ENCODE results near the gene RNF181.
"Not testable (repeated sequence)": the region's sequence is repeated elsewhere in the genome, so short reads cannot be mapped to it uniquely, and the experiment has no call there.

The RNF181 gene

GRCh38 chr2:85594715-85595300, 737 bp upstream of the RNF181 start:
- in situ Hi-C loops (cut with HindIII; ENCODE audit: low sequenced_read_pairs), result no loop called here

- in situ Hi-C loops (cut with HindIII; ENCODE audit: low sequenced_read_pairs), result no loop called here
These were observed 435 bp downstream of the RNF181 start for GRCh38 chr2:85596026-85596333.

DNA sequence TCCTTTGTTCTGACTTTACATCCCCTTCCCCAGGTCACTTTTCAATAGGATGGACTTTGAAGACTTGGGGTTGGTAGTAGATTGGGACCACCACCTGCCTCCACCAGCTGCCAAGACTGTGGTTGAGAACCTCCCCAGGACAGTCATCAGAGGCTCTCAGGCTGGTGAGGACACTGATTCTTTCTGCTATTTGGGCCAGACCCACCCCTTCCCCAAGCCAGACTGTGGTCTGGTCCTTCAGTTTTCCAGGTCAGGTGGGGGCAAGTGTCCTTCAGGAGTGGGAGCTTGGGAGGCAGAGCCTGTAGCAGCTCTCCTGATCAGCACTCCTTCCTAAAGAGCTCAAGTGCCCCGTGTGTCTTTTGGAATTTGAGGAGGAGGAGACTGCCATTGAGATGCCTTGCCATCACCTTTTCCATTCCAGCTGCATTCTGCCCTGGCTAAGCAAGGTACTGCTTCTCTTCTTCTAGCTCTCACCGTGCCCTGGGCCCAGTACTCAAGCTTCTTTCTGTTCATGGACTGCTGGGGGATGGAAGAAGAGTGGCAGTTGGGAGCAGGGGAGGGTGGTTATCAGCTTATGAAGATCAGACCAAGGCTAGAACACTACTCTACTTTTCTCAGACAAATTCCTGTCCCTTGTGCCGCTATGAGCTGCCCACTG, 1.1 kb downstream of the RNF181 start:
- in situ Hi-C loops (cut with HindIII; ENCODE audit: low sequenced_read_pairs), result no loop called here

- in situ Hi-C loops (cut with HindIII; ENCODE audit: low sequenced_read_pairs), result no loop called here
These were observed 1.7 kb downstream of the RNF181 start for GRCh38 chr2:85597241-85597640.

DNA sequence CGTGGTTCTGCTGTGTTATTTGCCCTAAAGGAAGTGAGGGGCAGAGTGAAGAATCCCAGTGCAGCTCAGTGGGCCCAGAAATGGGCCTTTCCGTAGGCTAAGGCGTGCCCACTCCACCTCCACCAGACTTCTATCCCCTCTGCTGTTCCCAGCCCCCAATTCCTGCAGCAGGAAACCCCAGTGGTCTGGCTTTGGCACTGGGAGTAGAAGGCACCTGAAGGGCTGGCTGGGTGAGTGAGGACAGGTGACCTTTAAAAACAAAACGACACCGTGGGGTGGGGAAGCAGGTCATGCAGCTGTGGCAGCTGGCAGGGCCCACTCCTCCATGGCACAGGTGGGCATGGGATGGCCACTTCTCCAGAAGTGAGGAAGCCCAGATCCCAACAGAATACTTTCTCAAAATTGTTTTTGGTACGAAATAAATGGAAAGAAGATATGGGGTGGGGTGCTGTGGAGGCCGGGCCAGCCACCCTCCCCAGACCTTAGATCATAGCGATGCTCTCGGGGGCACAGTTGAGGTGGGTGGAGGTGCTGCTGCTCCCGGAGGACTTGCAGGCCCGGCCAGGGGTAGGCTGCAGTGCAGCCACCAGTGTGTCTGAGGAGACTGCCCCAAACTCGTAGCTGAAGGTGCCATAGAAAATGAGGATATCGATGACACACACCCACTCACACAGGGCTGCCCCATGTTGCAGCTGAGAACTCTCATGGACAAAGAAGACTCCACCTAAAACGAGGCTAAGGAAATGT, 3.2 kb downstream of the RNF181 start:
- in situ Hi-C loops (cut with HindIII; ENCODE audit: low sequenced_read_pairs), result no loop called here

GRCh38 chr2:85599468-85600234, 4.1 kb downstream of the RNF181 start:
- in situ Hi-C loops (cut with HindIII; ENCODE audit: low sequenced_read_pairs), result no loop called here

DNA sequence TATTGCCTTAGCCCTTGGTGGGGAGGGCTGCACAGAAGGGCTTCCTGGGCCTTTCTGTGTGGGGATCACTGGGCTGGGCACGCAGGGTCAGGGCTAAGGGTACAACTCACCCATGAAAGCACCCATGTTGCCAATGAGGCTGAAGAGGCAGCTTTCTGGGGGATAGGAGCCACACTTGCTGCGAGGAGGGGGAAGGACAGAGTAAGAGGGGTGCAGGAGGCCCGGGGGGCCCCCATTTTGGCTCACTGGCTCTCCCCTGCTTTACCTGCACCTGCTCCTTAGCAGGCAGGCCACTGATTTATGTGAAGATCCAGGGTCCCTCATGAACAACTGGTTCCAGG, 4.7 kb downstream of the RNF181 start:
- in situ Hi-C loops (cut with HindIII; ENCODE audit: low sequenced_read_pairs), result no loop called here

GRCh38 chr2:85600951-85601770, 5.6 kb downstream of the RNF181 start:
- in situ Hi-C loops (cut with HindIII; ENCODE audit: low sequenced_read_pairs), result no loop called here

GRCh38 chr2:85601771-85602475, 6.4 kb downstream of the RNF181 start:
- in situ Hi-C loops (cut with HindIII; ENCODE audit: low sequenced_read_pairs), result no loop called here

DNA sequence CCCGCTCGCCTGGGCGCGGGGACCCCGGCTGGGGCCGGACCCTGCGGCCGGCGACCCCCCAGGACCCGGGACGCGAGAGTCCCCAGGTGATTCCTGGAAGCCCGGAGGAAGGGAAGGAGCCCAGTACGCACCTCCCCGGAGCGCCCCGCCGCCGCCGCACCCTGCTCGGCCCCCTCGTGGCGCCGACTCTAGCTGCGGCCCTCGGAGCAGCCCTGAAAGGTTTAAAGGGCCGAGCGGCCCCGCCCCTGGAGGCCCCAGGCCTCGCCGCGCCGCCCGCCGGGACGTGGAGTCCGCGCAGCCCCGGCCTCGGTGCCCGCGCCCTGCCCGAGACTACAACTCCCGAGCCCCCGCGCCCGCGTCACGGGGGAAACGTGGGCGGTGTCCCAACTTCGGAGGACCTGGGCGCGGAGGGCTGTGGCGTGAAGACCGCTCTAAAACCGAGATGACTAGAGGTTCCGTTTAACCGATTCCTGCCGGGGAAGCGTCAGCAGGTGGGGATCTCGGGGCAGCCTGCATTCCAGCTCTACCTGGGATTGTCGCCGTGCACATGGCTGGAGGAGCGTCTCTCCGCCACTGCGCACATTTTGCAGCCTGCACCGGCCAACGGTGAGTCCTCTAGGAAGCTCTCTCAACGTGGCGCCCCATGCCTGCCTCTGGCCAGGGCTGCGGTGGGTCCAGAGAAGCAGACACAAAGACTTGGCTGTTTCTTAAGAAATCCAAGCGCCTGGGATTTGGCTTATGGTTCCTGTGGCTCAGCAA, 7.1 kb downstream of the RNF181 start, which contains the start of gene TMEM150A:
Gene TMEM150A (minus strand): TSS at position 223 of the 759 bp plus-strand sequence. CDS start 750 bp downstream, outside the sequence.
- in situ Hi-C loops (cut with HindIII; ENCODE audit: low sequenced_read_pairs), result no loop called here

- in situ Hi-C loops (cut with HindIII; ENCODE audit: low sequenced_read_pairs), result not testable (repeated sequence)
These were observed 8.5 kb downstream of the RNF181 start for GRCh38 chr2:85604133-85604444.

DNA sequence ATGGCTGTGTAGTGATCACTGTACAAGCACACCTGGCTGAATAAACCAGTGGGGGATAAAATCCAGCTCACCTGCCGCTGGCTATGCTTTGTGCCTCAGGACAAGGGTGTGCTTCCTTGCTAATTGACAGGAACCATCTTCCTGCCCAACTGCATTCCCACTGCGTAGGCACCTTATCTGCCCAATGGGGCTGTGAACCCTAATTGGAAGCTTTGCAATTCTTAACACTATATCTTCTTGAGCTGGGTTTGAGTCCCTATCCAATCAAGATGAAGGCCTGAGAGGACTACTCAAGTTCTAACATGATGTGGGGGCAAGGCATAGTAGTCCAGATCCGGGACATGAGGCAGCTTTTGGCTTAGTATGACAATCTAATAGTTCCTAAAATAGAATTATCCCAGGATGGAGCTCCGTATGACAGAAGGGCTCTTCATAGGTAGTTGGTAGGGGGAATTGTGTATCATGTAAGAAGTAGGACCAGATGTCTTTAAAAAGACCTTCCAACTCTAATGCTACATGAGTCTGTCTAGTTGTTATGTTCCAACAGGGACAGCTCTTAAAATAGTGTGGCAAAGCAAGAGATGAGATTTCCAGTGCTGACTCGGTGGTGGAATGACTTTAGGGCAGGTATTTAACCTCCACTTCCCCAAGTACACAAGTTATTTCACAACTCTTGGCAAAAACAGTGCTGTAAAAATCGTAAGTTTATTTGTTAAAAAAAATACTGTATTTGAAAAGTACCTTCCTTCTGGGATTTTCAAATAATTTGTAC, 9.2 kb downstream of the RNF181 start:
- in situ Hi-C loops (cut with HindIII; ENCODE audit: low sequenced_read_pairs), result no loop called here

DNA sequence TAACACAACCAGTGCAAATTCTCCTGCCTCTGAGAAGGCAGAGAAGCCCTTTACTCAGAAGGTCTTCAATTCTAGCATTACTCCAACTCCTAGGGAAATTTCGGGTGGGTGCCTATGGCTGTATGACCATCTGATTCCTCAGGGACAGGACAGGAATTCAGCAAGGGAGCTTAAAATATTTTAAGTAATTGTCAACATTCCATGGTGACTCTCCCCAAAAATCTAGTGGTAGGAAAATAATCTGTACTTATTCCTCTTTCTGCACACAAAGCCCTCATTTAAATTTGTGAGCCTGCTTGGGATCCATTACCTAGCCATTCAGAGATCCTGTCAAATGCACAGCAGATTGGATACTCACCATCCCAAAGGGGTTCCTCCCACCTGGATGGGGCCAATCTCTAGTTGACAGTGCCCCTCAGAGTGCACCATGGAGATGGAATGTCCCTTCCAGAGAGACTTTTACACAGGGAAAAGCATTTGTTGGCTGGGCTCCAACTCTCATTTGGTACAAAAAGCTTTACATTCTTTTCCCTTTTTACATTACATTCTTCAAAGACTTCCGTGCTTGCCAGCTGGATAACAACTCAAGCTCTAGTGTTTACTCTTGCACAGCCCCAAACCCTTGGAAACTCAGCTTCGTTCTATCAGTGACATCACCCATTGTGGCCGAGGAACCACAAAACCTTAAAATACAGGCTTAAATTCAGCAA, 10.0 kb downstream of the RNF181 start:
- in situ Hi-C loops (cut with HindIII; ENCODE audit: low sequenced_read_pairs), result no loop called here

DNA sequence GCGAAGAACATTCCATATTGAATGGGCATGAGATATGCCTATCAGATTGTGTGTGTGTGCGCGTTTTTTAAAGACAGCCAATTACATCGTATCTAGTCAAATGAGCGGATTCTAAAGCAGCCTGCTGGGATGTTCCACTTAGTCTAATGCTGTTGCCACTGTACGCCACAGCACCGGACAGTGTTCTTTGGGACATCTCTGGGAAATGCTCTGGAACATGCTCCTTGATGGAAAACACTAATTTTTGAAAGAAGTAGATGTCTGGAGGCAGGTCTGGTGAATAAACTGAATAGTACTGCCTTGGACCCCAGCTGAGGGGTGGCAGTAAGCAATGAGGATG, 10.5 kb downstream of the RNF181 start:
- in situ Hi-C loops (cut with HindIII; ENCODE audit: low sequenced_read_pairs), result no loop called here

GRCh38 chr2:85607268-85608215, 12.0 kb downstream of the RNF181 start:
- in situ Hi-C loops (cut with HindIII; ENCODE audit: low sequenced_read_pairs), result no loop called here

- in situ Hi-C loops (cut with HindIII; ENCODE audit: low sequenced_read_pairs), result no loop called here
These were observed 15.7 kb downstream of the RNF181 start for GRCh38 chr2:85611217-85611704.
